ENCODE results near the gene EPHB4. TPM values are rescaled to one million over a fixed set of nuclear protein-coding genes. Genes with fewer than 3 reads are reported as not detected.
A peak's percentile ranks its signal among the peaks of the same experiment; 100 is the strongest.

The EPHB4 gene
- total RNA-seq, 1 experiment from 2014 or later: 36.8 TPM

- no peak for DNase-seq (ENCODE audit: low read depth)
Observed at GRCh38 chr7:100854146-100854895, 27.0 kb upstream of the EPHB4 start.

- DNase-seq (ENCODE audit: low read depth): peak; percentile 87
Observed at GRCh38 chr7:100852048-100852872, 24.9 kb upstream of the EPHB4 start, which contains the start of gene SLC12A9. TSS of gene SLC12A9 (plus strand) at chr7:100852713. CDS start at chr7:100854198, 1,485 bp downstream.

- DNase-seq (ENCODE audit: low read depth): no peak
Observed at GRCh38 chr7:100847360-100847759, 20.0 kb upstream of the EPHB4 start.

GRCh38 chr7:100840470-100841100 is 13.3 kb upstream of the EPHB4 start:
- no peak for DNase-seq (ENCODE audit: low read depth)

- no peak for DNase-seq (ENCODE audit: low read depth)
Observed at GRCh38 chr7:100839361-100839760, 12.0 kb upstream of the EPHB4 start.

GRCh38 chr7:100837099-100837836 is 9.9 kb upstream of the EPHB4 start:
- peak; percentile 93 for DNase-seq (ENCODE audit: low read depth)

- DNase-seq (ENCODE audit: low read depth): no peak
Observed at GRCh38 chr7:100836812-100837098, 9.4 kb upstream of the EPHB4 start.

GRCh38 chr7:100835903-100836811 is 8.8 kb upstream of the EPHB4 start:
- DNase-seq (ENCODE audit: low read depth): peak; percentile 25

GRCh38 chr7:100832281-100832633 is 4.9 kb upstream of the EPHB4 start:
- DNase-seq (ENCODE audit: low read depth): no peak

GRCh38 chr7:100830396-100830795 is 3.1 kb upstream of the EPHB4 start:
- DNase-seq (ENCODE audit: low read depth): no peak

- no peak for DNase-seq (ENCODE audit: low read depth)
Observed at GRCh38 chr7:100829150-100829716, 1.9 kb upstream of the EPHB4 start.

GRCh38 chr7:100826514-100827329 is 601 bp downstream of the EPHB4 start:
- peak; percentile 19 for DNase-seq (ENCODE audit: low read depth)

- DNase-seq (ENCODE audit: low read depth): peak; percentile 75
Observed at GRCh38 chr7:100825751-100826513, 1.4 kb downstream of the EPHB4 start.

- DNase-seq (ENCODE audit: low read depth): no peak
Observed at GRCh38 chr7:100825215-100825671, 2.1 kb downstream of the EPHB4 start.

GRCh38 chr7:100824499-100825214 is 2.7 kb downstream of the EPHB4 start:
- DNase-seq (ENCODE audit: low read depth): no peak

GRCh38 chr7:100823534-100823933 is 3.8 kb downstream of the EPHB4 start:
- DNase-seq (ENCODE audit: low read depth): no peak

- no peak for DNase-seq (ENCODE audit: low read depth)
Observed at GRCh38 chr7:100823140-100823525, 4.2 kb downstream of the EPHB4 start.
